Activated naive CD4-positive, alpha-beta T cell treated with anti-CD3 and anti-CD28 coated beads, Interleukin-2, amount 50 U/mL, for 72 hours (primary cell): ENCODE measurements around the gene TAAR5. TPM values are rescaled to one million over a fixed set of nuclear protein-coding genes. Genes with fewer than 3 reads are reported as not detected.

ENCODE experiments used
- total RNA-seq, 2 donors: library from RNA; stranded (reverse); gene quantifications; one replicate each; pipeline ENCODE4 v1.2.3, GENCODE V29; 2022

Gene TAAR5
- total RNA-seq, 2 donors from 2014 or later = not detected

Other genes starting within 250 kb of the TAAR5 start
- under 1 TPM in 1 of 2 donors, not detected in 1; 0.07 TPM for gene MOXD1, start 188.3 kb downstream of the TAAR5 start, total RNA-seq
- gene STX7, start 76.6 kb downstream of the TAAR5 start, total RNA-seq = 10 to 100 TPM; 15.2 to 20.3 TPM
- gene TAAR9, start 51.5 kb downstream of the TAAR5 start, total RNA-seq = not detected
- not detected for gene TAAR8, start 37.1 kb downstream of the TAAR5 start, total RNA-seq
- not detected for gene TAAR6, start 19.4 kb downstream of the TAAR5 start, total RNA-seq
- not detected for gene TAAR2, start 34.5 kb upstream of the TAAR5 start, total RNA-seq
- gene TAAR1, start 69.4 kb upstream of the TAAR5 start, total RNA-seq = not detected
- gene VNN1, start 124.3 kb upstream of the TAAR5 start, total RNA-seq = not detected
- 10 to 100 TPM; 11.4 to 19.3 TPM for gene VNN2, start 168.2 kb upstream of the TAAR5 start, total RNA-seq
- 1 to 10 TPM; 6.3 to 9.4 TPM for gene SLC18B1, start 208.9 kb upstream of the TAAR5 start, total RNA-seq
- gene RPS12, start 224.8 kb upstream of the TAAR5 start, total RNA-seq = 1,000 to 10,000 TPM; 1,712 to 1,768 TPM